Effector memory CD8-positive, alpha-beta T cell (primary cell): ENCODE measurements around the gene WFDC5.

ENCODE experiments used
- ATAC-seq: fragments of 150-1000 bp; cut with Tn5 transposase; replicated peaks from 2 replicates; pipeline ENCODE4 v1.10.0; 2021; ENCODE audit warnings: mild to moderate bottlenecking, moderate library complexity
- DNase-seq, 3 experiments: peaks; one replicate each; pipeline ENCODE4 v3.0.0; 2021
- H3K27ac Mint-ChIP-seq, 2 donors: one replicate each; pipeline ENCODE4 v1.8.0; 2022; ENCODE audit warnings: mild to moderate bottlenecking in 2 of 2, mixed read lengths in 2 of 2, moderate library complexity in 2 of 2
- H3K27me3 Mint-ChIP-seq, 2 donors: one replicate each; pipeline ENCODE4 v1.8.0; 2022; ENCODE audit warnings: mixed read lengths in 2 of 2
- H3K36me3 Mint-ChIP-seq: one replicate; pipeline ENCODE4 v1.8.0; 2022; ENCODE audit warnings: mild to moderate bottlenecking, moderate library complexity, mixed read lengths; ENCODE audit not compliant: insufficient read depth
- H3K4me1 Mint-ChIP-seq, 2 donors: one replicate each; pipeline ENCODE4 v1.8.0; 2022; ENCODE audit warnings: low read depth in 2 of 2, mixed read lengths in 2 of 2
- H3K4me3 Mint-ChIP-seq, 2 donors: one replicate each; pipeline ENCODE4 v1.8.0; 2022; ENCODE audit warnings: mild to moderate bottlenecking in 2 of 2, mixed read lengths in 2 of 2, moderate library complexity in 2 of 2
- H3K9me3 Mint-ChIP-seq, 2 donors: one replicate each; pipeline ENCODE4 v1.8.0; 2022; ENCODE audit warnings: mixed read lengths in 2 of 2

Gene WFDC5

DNA sequence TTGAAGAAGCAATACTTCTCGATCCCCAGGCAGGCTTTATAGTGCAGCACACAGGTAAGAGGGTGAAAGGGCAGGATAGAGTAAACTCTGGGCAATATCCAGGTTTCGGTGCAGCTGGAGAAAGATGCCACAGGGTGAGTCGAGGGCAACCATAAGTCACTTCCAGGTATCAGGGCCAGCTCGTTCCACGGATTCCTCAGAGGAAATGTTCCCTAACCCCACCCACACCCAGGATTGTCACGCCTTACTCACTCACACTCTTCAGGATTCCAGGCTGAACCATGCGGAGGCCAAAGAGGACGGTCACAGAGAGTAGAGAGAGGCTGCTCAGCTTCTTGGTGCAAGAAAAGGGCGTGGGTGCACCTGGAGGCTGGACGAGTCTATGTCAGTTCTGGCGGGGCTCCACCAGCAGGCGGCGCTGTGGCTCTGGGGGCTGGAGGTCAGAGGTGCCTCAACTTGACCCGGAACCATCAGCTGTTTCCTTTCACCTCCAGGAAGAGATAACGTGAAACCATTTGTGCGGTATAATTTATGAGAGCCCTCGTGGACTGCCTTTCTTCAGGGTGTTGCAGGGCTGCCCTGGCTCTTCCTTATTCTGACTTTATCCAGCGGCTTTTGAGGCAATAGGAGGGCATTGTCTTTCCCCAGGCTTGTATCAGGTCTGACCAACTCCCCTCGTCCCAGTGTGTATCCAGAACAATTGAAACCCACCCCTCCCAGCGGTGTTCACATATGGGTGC is 23.8 kb upstream of the WFDC5 start:
- Mint-ChIP-seq H3K4me3 (no peak overlapping the region), H3K36me3 (no peaks in the 10 kb centered on the region), H3K4me1 (no peaks in the 10 kb centered on the region), H3K27ac (no peak overlapping the region), H3K9me3 (no peaks in the 10 kb centered on the region), H3K27me3 (peaks cover 14 to 15% of the 10 kb centered on the region in 2 donors)
- ATAC-seq, result peak; percentile 32
- DNase-seq, result peak; percentile 28 to 48 (median 35)

DNA sequence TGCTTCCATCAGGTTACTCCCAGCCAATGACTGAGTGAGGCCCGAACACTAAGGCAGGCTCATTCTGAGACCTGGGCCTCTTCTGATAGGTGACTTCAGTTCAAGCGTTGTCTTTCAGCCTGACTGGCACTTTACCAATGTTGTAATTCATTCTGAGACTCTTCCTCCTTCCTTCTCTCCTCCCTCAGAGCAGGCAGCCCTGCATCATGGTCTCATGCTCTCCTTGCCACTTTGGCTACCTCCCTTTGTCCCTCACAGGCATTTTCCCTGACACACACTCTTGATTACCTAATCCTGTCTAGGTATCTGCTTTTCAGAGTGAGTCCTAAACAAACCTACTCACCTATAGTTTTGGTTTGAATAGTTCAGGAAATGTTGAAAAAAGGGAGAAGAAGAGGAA is 21.9 kb upstream of the WFDC5 start:
- DNase-seq, result no peak

DNA sequence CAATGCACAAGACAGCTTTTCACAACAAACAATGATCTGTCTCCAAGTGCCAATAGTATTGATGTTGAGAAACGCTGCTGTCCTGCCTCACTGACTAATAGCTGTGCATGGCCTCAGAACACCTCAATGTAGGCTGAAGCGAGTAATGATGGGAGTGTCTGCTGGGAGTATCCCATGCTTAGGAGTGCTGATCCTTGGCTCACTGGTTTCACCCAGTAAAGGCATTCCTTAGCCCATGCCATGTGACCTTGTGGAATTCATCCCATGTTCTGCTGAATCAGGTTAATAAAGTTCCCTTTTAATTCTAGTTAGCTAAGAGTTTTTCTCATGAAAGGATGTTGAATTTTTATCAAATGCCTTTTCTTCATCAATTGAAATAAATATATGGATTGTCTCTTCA is 13.1 kb upstream of the WFDC5 start:
- no peak for ATAC-seq
- no peak for DNase-seq
- H3K27me3 Mint-ChIP-seq, result peaks cover 47 to 60% of the 10 kb centered on the region in 2 donors

More for the DNA sequence above, 21.9 kb upstream of the WFDC5 start:
- H3K27ac Mint-ChIP-seq, result no peak overlapping the region
- H3K4me1 Mint-ChIP-seq, result no peaks in the 10 kb centered on the region
- no peak overlapping the region for H3K4me3 Mint-ChIP-seq
- H3K27me3 Mint-ChIP-seq, result peaks cover 20 to 25% of the 10 kb centered on the region in 2 donors
- no peaks in the 10 kb centered on the region for H3K9me3 Mint-ChIP-seq
- no peaks in the 10 kb centered on the region for H3K36me3 Mint-ChIP-seq
- ATAC-seq, result no peak

DNA sequence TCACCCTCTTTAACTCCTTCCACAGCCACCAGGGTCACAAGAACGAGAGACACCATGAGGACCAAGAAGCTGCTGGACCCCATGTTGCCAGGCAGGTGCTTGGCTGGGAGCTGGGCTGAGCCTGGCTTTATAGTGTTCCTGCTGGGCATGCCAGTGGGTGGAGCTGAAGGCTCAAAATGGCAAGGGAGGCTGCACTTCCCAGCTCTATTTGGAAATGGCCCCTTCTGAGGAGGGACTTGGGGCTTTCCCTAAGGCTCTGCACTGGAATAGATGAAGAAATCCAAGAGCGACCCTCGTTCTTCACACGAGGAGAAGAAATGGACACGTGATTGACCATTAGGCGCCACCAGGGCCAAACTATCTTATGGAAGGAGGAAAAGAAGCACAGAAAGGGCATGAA is 9.4 kb upstream of the WFDC5 start, which contains the start of gene WFDC12:
TSS of gene WFDC12 (minus strand) at position 101 of the 400 bp plus-strand sequence. CDS start at position 83, 18 bp downstream.
- ATAC-seq (no peak), DNase-seq (no peak)
- Mint-ChIP-seq H3K36me3 (no peaks in the 10 kb centered on the region), H3K27me3 (peaks cover 33 to 55% of the 10 kb centered on the region in 2 donors), H3K4me3 (no peak within 1 kb of the TSS), H3K9me3 (no peaks in the 10 kb centered on the region), H3K4me1 (no peaks in the 10 kb centered on the region), H3K27ac (peak within 1 kb of the TSS in 1 of 2 donors; percentile 6)

More for the DNA sequence above, 13.1 kb upstream of the WFDC5 start:
- no peaks in the 10 kb centered on the region for H3K4me1 Mint-ChIP-seq
- H3K4me3 Mint-ChIP-seq, result no peak overlapping the region
- no peak overlapping the region for H3K27ac Mint-ChIP-seq
- no peaks in the 10 kb centered on the region for H3K9me3 Mint-ChIP-seq
- no peaks in the 10 kb centered on the region for H3K36me3 Mint-ChIP-seq

DNA sequence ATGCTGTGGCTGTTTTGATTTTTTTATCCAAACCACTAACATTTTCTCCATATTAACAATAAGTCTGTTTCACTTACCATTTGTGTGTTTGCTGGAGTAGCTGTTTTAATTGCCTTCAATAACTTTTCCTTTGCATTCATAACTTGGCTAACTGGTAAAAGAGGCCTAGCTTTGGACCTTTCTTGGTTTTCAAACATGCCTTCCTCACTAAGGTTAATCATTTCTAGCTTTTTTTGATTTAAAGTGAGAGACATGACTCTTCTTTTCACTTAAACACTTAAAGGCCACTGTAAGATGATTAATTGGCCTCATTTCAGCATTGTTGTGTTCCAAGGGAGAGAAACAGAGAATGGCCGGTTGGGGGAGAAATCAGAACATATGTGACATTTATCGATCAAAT is 6.4 kb upstream of the WFDC5 start:
- H3K27ac Mint-ChIP-seq, result no peak overlapping the region

DNA sequence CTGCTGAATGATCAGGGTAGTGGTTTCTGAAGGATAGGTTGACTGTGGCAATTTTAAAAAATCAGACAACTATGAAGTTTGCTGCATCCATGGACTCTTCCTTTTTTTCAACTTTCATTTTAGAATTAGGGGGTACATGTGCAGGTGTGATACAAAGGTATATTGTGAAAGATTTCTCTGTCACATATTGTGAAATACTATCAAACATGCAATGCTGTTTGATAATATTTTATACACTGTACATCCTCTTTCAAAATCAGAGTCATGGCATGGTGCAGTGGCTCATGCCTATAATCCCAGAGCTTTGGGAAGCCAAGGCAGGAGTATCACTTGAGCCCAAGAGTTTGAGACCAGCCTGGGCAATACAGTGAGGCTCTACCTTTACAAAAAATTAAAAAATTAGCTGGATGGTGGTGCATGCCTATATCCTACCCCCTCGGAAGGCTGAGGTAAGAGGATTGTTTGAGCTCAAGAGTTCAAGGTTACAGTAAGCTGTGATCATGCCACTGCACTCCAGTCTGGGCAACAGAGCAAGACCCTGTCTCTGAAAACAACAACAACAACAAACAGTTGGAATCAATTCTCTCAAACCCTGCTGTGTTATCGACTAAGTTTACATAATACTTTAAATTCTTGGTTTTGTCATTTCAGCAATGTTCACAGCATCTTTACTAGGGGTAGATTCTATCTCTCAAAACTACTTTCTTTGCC is 4.7 kb upstream of the WFDC5 start:
- ATAC-seq (no peak), DNase-seq (no peak)
- peaks cover 0 to 6% of the 10 kb centered on the region in 2 donors for H3K4me1 Mint-ChIP-seq
- H3K27me3 Mint-ChIP-seq, result peaks cover 21 to 54% of the 10 kb centered on the region in 2 donors
- H3K9me3 Mint-ChIP-seq, result no peaks in the 10 kb centered on the region
- H3K4me3 Mint-ChIP-seq, result no peak overlapping the region
- no peak overlapping the region for H3K27ac Mint-ChIP-seq
- H3K36me3 Mint-ChIP-seq, result no peaks in the 10 kb centered on the region

More for the DNA sequence above, 6.4 kb upstream of the WFDC5 start:
- ATAC-seq (no peak), DNase-seq (no peak)
- peaks cover 25 to 51% of the 10 kb centered on the region in 2 donors for H3K27me3 Mint-ChIP-seq
- H3K4me1 Mint-ChIP-seq, result no peaks in the 10 kb centered on the region
- no peaks in the 10 kb centered on the region for H3K9me3 Mint-ChIP-seq
- H3K36me3 Mint-ChIP-seq, result no peaks in the 10 kb centered on the region
- H3K4me3 Mint-ChIP-seq, result no peak overlapping the region

DNA sequence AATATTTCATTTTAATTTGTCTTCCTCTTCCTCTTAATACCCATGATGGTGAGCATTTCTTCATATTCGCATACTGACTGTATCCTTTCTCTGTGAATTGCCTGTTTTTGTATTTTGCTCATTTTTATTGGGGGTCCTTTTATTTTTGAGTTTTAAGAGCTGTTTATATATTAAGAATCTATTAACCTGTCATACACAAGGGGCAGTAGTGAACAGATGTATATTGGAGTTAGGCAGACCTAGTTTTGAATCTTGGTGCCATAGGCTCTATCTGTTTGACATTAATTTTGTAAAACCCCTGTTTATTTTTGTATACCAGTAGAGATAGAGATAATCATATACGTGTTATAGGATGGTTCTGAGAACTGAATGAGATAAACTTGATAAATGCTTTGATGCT is 3.1 kb upstream of the WFDC5 start:
- ATAC-seq, result no peak
- DNase-seq, result no peak
- Mint-ChIP-seq H3K9me3 (no peaks in the 10 kb centered on the region), H3K27me3 (peaks cover 13 to 52% of the 10 kb centered on the region in 2 donors), H3K4me3 (no peak overlapping the region), H3K4me1 (peaks cover 0 to 9% of the 10 kb centered on the region in 2 donors), H3K27ac (no peak overlapping the region), H3K36me3 (no peaks in the 10 kb centered on the region)

DNA sequence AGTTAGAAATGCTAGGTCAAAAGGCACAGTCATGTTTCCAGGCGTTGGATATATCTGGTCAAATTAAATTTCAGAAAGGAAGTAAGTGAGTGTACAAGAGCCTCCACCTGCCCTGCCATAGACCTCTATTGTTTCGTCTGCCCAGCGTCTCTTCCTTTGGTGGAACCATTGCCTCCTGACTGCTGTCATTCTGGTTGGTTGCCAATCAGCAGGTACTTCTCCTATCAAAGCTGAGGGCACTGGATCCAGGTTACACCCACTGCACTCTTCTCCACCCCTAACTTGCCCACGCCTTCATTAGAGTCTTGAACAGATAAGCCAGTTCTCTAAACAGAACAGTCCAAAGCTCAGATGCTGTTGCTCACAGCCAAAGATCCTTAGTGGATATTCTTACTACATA is 2.6 kb upstream of the WFDC5 start:
- no peak for DNase-seq
- ATAC-seq, result no peak
- peaks cover 0 to 9% of the 10 kb centered on the region in 2 donors for H3K4me1 Mint-ChIP-seq
- no peak overlapping the region for H3K4me3 Mint-ChIP-seq
- peaks cover 13 to 54% of the 10 kb centered on the region in 2 donors for H3K27me3 Mint-ChIP-seq
- no peaks in the 10 kb centered on the region for H3K9me3 Mint-ChIP-seq
- no peaks in the 10 kb centered on the region for H3K36me3 Mint-ChIP-seq
- no peak overlapping the region for H3K27ac Mint-ChIP-seq

DNA sequence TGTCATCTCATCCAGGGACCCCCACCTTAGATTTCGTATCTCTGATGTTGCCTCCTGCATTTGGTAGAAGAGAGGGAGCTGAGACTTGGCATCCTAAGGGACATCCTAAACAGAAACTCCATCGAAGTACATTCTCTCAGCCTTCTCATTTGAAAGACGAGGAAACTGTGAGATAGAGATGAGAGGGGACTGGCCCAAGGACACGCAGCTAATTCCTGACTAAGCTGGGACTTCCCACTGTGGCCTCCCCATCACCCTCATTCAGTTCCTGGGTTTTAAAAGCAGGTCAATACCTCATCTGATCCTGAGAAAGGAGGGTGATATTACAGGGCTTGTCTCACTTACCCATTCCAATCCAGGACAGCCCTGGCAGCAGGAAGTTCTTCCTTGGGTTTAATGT is 855 bp upstream of the WFDC5 start:
- no peak overlapping the region for H3K27ac Mint-ChIP-seq
- DNase-seq (no peak), ATAC-seq (no peak)
- no peak overlapping the region for H3K4me3 Mint-ChIP-seq
- H3K4me1 Mint-ChIP-seq, result peaks cover 0 to 9% of the 10 kb centered on the region in 2 donors
- H3K9me3 Mint-ChIP-seq, result no peaks in the 10 kb centered on the region
- no peaks in the 10 kb centered on the region for H3K36me3 Mint-ChIP-seq
- H3K27me3 Mint-ChIP-seq, result peaks cover 6 to 46% of the 10 kb centered on the region in 2 donors

DNA sequence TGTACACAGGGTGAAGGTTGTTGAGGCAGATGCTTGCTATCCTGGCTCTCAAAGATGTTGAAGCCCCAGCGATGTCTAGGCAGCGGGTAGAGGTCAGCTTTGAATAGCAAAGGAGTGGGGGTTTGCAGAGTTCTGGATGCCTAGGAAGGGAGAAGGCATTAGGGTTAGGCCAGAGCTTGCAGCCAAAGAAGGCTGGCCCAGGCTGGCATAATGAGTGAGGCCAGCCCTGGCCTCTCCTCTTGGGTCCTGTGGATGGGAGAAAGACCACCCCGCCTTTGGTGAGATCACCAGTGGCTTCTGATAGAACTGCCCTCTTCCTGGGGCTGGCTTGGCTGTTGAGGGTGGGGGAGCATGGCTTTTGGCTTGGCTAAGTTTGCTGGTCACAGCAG is 406 bp upstream of the WFDC5 start:
- H3K36me3 Mint-ChIP-seq, result no peaks in the 10 kb centered on the region
- no peak for DNase-seq
- H3K27me3 Mint-ChIP-seq, result peaks cover 6 to 42% of the 10 kb centered on the region in 2 donors
- H3K9me3 Mint-ChIP-seq, result no peaks in the 10 kb centered on the region
- peaks cover 0 to 9% of the 10 kb centered on the region in 2 donors for H3K4me1 Mint-ChIP-seq
- ATAC-seq, result no peak
- no peak overlapping the region for H3K4me3 Mint-ChIP-seq
- H3K27ac Mint-ChIP-seq, result no peak overlapping the region

DNA sequence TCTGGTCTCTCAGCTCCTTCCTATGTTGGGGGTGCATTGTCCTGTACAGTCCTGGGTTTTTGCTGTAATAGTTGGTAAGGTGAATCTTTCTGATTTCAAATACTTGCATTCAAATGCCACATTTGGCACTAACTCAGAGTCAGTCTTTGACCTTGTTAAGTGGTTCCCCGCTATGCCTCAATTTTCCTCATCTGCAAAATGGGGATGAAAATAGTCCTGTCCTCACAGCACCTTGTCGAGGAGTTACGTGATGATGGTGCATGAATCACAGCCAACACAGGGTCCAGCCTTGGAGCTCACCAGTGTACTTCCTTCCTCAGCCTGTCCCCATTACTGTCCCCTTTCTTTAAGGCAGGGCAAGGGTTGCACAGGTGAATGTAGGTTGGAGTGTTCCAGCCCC is 1.1 kb downstream of the WFDC5 start:
- no peak overlapping the region for H3K27ac Mint-ChIP-seq
- no peak for DNase-seq
- peaks cover 6 to 50% of the 10 kb centered on the region in 2 donors for H3K27me3 Mint-ChIP-seq
- no peaks in the 10 kb centered on the region for H3K9me3 Mint-ChIP-seq
- ATAC-seq, result no peak
- H3K36me3 Mint-ChIP-seq, result no peaks in the 10 kb centered on the region
- peaks cover 0 to 9% of the 10 kb centered on the region in 2 donors for H3K4me1 Mint-ChIP-seq
- H3K4me3 Mint-ChIP-seq, result no peak overlapping the region

DNA sequence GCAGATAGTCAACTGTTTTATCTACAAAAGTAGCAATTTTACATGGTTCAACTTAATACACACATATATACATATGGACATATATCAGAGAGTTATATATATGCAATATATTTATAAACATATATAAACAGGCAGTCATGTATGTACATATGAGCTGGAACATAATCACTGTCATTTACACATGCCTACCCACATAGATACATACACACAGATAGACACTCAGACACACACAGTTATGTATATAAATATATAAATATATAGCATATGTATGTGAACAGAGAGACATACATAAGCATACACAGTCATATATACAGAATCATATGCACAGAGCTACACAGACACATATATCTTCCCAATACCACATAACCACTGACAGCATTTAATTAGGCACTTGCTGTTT is 2.2 kb downstream of the WFDC5 start:
- Mint-ChIP-seq H3K27ac (no peak overlapping the region), H3K36me3 (no peaks in the 10 kb centered on the region), H3K9me3 (no peaks in the 10 kb centered on the region), H3K4me1 (peaks cover 0 to 9% of the 10 kb centered on the region in 2 donors), H3K27me3 (peaks cover 11 to 47% of the 10 kb centered on the region in 2 donors), H3K4me3 (no peak overlapping the region)
- no peak for ATAC-seq
- no peak for DNase-seq

DNA sequence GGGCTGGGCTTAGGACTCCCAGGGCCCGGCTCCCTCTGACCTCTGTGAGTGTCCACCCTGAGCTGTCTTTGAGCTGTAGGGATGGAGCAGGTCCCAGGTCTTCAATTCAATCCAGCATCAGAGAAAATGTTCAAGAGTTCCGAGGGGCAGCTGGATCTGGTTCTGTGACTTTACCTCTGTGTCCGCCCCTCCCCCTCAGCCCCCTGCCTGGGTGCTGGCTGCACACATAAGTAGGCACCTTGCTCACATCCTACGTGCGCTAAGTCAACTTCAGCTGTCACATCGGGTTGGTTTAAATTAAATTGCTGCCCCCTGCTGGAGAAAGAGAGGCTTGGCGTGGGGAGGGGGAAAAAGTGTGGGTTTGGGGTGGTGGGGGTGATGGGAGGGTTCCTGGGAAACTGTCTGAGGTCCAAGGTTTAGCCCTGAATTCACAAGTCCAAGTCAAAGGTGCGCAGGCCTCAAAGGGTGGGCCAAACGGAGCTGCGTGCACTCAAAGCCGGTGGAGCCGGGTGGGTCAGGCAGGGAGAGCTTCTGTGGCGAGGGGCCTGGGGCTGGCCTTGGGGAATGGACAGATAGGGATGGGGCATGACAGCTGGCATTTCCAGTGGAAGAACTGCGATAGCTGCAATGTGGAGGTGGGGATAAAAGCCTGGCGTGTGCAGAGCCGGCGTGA is 3.0 kb downstream of the WFDC5 start:
- H3K9me3 Mint-ChIP-seq, result no peaks in the 10 kb centered on the region
- H3K4me1 Mint-ChIP-seq, result peaks cover 0 to 9% of the 10 kb centered on the region in 2 donors
- H3K36me3 Mint-ChIP-seq, result no peaks in the 10 kb centered on the region
- peaks cover 13 to 43% of the 10 kb centered on the region in 2 donors for H3K27me3 Mint-ChIP-seq
- DNase-seq (no peak), ATAC-seq (no peak)
- H3K27ac Mint-ChIP-seq, result no peak overlapping the region
- H3K4me3 Mint-ChIP-seq, result no peak overlapping the region
